Uterine smooth muscle cell (primary cell): ENCODE measurements around the gene U2AF2. TPM values are rescaled to one million over a fixed set of nuclear protein-coding genes. Genes with fewer than 3 reads are reported as not detected.

Experiments
- total RNA-seq: library from RNA; depleted of rRNA; stranded (reverse); fragments of >200 nt; gene quantifications from 2 replicates; pipeline ENCODE4 v1.2.3, GENCODE V29; 2014

The U2AF2 gene
- 117 and 168 TPM in 2 replicates for total RNA-seq

DNA sequence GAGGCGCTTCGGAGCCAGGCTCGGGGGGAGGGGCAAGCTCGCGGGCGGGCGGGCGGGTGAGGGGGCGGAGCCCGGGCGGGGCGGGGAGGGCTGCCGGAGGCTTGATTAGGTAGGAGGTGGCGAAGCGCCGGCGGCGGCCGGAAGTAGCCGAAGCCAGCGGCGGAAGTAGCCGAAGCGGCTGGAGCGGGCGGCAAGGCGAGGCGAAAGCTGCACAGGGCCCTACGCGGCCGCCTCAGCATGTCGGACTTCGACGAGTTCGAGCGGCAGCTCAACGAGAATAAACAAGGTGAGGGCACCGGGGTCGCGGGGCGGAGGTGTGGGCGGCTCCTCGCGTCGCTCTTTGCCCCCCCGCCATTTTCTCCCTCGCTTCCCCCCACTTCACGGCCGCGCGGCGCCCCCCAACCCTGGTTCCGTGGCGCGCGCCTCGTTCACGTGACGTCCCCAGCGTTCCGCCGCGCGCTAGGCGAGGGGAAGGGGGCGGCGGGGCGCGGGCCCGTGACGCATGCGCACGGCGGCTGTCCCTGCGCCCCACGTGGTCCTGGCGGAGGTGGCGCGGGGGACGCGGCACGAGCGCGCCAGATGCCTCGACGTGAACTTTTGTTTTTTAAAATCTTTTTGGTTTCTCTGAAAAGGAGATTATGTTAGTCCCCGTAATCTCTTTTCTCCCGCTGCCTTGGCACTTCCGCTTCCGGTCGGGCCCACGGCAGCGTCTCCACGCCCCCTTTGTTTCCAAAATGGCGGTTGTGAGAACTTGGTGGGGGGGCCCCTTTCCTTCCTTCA, at the start of gene U2AF2:
U2AF2 (plus strand) TSS at position 168 of the 780 bp plus-strand sequence; CDS start at position 238, 70 bp downstream.

DNA sequence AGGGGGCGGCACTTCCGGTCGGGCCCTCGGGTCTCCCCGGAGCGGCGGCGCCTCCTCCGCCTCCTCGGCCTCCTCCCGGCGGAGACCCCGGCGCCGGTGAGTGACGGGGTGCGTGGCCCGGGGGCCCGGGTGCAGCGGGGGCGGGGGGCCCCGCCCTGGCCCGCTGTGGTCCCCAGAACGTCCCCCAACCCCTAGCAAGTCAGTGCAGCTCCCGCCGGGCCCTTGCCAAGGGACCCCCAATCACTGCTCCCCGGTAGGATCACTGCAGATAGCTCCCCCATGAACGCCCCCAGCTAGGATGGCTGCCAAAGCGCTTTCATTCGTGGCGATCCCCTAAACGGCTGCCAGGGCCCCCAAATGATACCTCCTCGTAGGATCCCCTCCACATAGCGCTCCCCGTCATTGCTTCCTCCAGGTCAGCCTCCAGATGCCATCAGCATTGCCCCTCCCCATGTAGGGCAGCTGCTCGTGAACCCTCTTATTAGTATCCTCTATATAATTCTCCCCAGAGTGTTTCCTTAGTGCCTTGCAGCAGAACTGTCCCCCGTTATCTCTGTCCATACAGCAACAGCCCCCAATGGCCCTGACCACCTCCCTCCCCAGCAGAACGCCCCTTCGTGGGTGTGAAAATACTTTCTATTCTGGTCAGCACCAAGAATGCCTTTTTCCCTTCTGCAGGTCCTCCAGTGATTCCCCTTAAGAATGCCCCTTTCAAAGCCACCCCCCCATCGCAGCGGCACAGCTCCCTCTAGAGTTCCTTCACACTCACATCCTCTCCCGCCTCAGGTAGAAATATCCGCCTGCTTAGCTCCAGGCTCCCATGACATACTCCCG, 49.0 kb upstream of the U2AF2 start, which contains the start of gene ZNF865:
ZNF865 (plus strand) TSS at position 11 of the 834 bp plus-strand sequence. CDS start 7,972 bp downstream, outside the sequence.

DNA sequence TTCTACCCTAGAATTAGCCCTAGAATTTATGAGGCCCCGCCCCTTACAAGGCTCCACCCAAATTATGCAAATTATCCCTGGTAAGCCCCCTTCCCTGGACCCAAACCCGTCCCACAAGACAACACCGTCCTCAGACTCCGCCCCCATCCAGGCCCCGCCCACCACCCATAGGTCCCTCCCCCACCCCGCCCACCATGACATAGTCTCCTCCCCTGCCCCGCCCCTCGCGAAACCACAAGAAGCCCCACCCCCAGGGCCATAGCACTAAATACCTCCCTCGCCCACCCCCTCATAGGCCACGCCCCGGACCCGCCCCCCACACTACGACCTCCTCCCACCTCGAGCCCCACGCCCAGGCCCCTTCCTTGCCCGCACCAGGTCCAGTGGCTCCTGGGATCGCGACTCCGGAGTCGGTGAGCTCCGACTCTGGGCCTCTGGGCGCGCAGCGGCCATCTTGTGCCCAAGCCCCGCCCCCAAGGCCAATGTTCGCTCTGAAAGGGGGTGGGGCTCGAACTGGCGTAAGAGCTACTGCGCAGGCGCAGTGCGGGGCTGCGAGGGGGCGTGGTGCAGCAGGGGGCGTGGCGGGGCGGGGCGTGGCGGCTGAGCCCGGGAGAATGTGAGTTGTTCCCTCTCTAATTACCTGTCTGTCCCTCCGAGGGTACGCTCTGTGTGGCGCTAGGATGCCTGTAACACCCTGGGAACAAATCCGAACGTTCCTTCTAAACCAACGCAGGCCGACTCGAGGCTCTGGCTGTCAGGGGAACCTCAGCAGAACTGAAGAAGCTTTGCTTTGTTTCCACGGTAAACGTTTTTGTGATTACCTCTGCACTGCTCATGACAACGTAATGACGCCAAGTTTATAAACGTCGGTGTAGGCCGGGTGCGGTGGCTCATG, 30.5 kb upstream of the U2AF2 start, which contains the start of gene ZNF784:
ZNF784 (minus strand) TSS at position 458 of the 895 bp plus-strand sequence; CDS start at position 453, 5 bp downstream.

DNA sequence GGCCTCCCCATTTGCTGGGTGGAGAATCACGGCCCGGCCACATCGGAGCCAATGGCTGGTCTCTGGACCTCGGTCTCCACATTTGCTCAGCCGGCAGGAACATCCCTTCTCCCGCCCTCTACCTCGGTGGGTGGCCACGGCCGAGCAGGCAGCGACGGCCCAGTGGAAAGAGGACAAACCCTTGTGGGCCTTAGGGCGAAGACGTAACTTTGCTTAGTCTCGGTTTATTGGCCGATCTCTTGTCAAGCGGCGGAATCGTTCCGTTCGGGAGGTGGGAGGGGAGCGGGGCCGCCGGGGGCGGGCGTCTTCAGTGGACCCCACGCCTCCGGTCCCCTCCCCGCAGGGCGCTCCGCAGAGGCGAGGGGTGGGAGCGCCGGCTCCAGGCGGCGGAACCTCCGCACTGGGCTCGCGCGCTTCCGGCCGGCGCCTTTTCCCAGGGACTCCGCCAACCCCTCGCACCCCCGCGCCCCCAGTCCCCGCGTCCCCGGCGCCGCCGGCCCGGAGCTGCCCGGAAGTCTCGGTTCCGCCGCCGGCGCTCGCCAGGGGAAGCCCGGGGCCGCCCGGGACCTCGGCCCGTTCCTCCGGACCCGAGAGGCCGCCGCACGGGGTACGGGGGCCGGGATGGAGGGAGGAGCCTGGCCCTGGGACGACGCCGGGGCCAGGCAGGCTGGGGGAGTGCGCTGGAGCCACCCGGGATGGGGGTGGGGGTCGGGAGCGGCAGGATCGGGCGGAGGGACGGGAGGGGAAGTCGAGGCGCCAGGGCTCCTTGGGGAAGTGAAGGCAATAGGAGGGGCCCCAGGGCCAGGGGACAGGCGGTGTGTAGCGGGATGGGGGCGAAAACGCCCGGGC, 14.0 kb upstream of the U2AF2 start, which contains the start of gene ZNF580:
ZNF580 (plus strand) TSS at position 426 of the 849 bp plus-strand sequence. CDS start 1,507 bp downstream, outside the sequence.

DNA sequence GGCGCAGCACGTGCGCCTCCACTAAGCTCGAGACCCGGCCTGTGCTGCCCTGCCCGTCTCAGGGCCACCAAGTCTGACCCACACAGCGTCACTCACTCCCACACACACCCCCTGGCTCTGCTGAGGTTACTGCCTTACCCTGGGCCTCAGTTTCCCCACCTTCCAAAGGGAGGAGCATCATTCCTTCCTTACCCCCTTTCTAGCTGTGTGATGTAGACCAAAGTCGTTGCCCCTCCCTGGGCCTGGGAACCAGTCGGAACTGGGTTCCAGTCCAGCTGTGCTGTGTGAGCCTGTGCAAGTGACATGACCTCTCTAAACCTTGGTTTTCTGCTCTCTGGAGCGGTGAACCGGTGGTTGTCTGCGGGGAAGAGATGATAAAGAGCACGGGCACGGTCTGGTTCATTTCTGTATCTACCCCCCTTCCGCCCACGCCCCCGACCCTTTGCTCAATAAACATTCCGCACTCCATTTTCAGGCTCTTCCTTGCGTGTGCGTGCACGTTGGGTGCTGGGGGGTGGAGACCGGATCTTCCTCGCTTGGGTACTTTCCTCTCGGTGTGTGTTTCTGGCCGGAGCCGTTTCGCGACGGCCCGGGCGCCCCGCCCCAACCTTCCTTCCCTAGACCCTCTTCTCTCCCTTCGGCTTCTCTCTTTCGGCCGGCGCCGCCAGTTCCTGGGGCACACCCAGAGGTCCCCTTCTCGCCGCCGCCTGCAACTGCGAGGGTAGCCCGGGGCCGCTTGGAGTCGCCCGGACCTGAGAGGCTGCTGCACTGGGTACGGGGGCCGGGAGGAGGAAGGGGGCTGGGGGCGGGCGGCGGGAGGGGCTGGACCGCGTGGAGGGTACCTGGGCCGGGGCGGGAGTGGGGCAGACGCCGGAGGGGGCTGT, 11.6 kb upstream of the U2AF2 start, which contains the start of gene ZNF581:
ZNF581 (plus strand) TSS at position 647 of the 884 bp plus-strand sequence. CDS start 923 bp downstream, outside the sequence.

DNA sequence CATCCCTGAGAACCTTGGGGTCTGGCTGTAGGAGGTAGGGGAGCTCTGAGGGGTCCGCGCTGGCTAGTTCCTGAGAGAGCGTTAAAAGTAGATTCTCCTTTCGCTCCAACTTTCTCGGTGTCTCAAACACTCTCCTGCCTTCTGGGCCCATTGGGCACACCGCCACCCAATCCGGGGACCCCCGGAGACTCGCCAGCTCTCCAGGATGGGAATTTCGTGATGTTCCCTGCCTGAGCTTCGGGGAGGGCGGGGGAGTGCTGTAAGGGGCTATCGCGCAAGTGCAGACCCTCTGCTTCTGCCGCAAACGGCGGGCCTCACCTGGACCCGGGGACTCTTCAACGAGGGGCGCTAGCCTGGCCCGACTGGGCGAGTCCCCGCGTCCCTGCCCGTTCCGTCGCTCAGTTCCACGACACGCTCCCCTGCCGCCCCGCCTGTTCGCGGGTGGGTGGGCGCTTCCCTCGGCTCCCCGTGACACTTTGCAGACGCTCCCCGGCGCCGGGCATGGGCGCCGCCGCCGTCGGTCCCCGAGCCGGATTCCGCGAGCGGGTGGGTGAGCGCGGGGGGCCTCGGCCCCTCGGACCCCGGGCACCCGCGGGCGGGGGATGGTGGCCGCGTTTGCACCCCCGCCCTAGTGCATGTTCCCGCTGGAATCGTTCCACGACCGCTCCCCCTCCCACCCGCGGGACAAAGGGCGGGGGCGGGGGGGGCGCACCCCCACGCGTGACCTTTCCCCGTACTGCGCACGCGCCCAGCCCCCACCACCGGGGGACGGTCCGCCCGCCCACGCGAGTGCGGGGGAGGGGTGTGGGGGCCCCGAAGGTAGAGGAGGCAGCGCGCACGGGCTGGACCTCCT, 6.9 kb upstream of the U2AF2 start, which contains the start of gene CCDC106:
CCDC106 (plus strand) TSS at position 481 of the 853 bp plus-strand sequence. CDS start 835 bp downstream, outside the sequence.

DNA sequence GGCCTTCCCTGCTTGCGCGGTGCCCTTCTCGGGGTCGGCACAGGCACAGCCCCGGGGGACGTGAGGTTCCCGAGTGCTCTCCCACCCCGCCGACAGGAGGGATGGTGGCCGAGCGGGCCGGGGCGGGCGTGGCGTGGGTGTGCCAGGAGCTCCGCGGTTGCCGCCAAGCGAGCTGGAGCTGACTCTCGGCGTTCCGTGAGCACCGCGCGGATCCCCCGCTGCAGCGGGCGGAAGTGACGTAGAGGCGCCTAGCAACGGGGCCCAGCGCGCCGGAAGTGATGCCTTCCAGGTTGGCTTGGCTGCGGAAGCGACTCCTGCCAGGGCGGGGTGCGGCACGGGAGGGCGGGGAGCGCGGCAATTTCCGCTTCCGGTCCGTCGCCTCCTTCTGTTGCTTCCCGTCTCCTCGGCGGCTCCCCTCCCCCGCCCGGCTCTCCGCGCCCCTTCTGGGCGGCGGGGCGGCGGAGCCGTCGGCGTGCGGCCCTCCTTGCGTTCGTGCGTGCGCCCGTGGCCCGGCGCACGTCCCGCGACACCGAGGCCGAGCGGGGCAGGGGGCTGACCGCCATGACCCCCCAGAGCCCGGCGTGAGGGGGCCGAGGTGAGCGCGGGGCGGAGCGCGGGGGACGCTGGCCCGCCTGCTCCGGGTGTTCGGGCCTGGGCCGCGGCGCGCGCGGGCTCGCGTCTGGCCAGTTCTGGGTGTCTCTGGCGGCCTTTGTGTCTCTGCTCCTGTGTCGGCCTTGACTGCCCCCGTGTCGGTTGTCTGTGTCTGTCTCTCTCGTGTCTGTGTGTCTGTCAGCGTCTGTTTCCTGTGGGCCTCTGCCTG, 20.2 kb downstream of the U2AF2 start, which contains the start of gene EPN1:
EPN1 (plus strand) TSS at position 386 of the 820 bp plus-strand sequence. CDS start 3,402 bp downstream, outside the sequence.

Other genes with a start within 250 kb of the U2AF2 start
- gene UBE2S, start 247.2 kb upstream of the U2AF2 start, total RNA-seq, result 268 and 487 TPM in 2 replicates
- not detected in 2 replicates for gene SHISA7, start 211.7 kb upstream of the U2AF2 start, total RNA-seq
- 52.5 and 63.2 TPM in 2 replicates for gene ISOC2, start 193.4 kb upstream of the U2AF2 start, total RNA-seq
- not detected in 2 replicates for gene C19orf85, start 190.3 kb upstream of the U2AF2 start, total RNA-seq
- 1.5 and 1.9 TPM in 2 replicates for gene ZNF628, start 178.4 kb upstream of the U2AF2 start, total RNA-seq
- 19.1 and 29.9 TPM in 2 replicates for gene NAT14, start 169.8 kb upstream of the U2AF2 start, total RNA-seq
- 22.4 and 38.0 TPM in 2 replicates for gene SSC5D, start 166.6 kb upstream of the U2AF2 start, total RNA-seq
- 0.11 and 1.5 TPM in 2 replicates for gene SBK2, start 117.9 kb upstream of the U2AF2 start, total RNA-seq
- 0.12 TPM in 1 of 2 replicates, not detected in the other for gene SBK3, start 109.5 kb upstream of the U2AF2 start, total RNA-seq
- gene ZNF579, start 74.2 kb upstream of the U2AF2 start, total RNA-seq, result 3.8 and 5.9 TPM in 2 replicates
- gene FIZ1, start 55.5 kb upstream of the U2AF2 start, total RNA-seq, result 2.7 and 3.0 TPM in 2 replicates
- 7.7 and 9.9 TPM in 2 replicates for gene ZNF524, start 54.7 kb upstream of the U2AF2 start, total RNA-seq
- gene ZNF865, start 49.4 kb upstream of the U2AF2 start, total RNA-seq, result 1.00 and 1.2 TPM in 2 replicates
- gene ZNF784, start 30.5 kb upstream of the U2AF2 start, total RNA-seq, result 4.4 and 5.4 TPM in 2 replicates
- gene ZNF580, start 14.0 kb upstream of the U2AF2 start, total RNA-seq, result 4.1 and 4.2 TPM in 2 replicates
- 12.3 and 22.5 TPM in 2 replicates for gene ZNF581, start 11.4 kb upstream of the U2AF2 start, total RNA-seq
- gene CCDC106, start 6.8 kb upstream of the U2AF2 start, total RNA-seq, result 2.5 and 8.5 TPM in 2 replicates
- 79.4 and 112 TPM in 2 replicates for gene EPN1, start 20.2 kb downstream of the U2AF2 start, total RNA-seq
- gene NLRP9, start 83.4 kb downstream of the U2AF2 start, total RNA-seq, result not detected in 2 replicates
- not detected in 2 replicates for gene RFPL4A, start 104.1 kb downstream of the U2AF2 start, total RNA-seq
- not detected in 2 replicates for gene RFPL4AL1, start 114.1 kb downstream of the U2AF2 start, total RNA-seq
- not detected in 2 replicates for gene NLRP11, start 177.0 kb downstream of the U2AF2 start, total RNA-seq
- gene NLRP4, start 181.5 kb downstream of the U2AF2 start, total RNA-seq, result not detected in 2 replicates